GM12801 (cell line): ENCODE data around the gene SYT17.

Experiments used
- CTCF ChIP-seq: IDR thresholded peaks from one replicate; pipeline ENCODE4 v1.5.1; 2011; ENCODE audit warnings: control low read depth; ENCODE audit not compliant: insufficient read length; ENCODE audit errors: extremely low read depth

The SYT17 gene

GRCh38 chr16:19292186-19292585, 124.1 kb downstream of the SYT17 start:
- TF ChIP-seq CTCF = no peak

- no peak for TF ChIP-seq CTCF
Measured at GRCh38 chr16:19294156-19294649, 126.2 kb downstream of the SYT17 start.

- no peak for TF ChIP-seq CTCF
Measured at GRCh38 chr16:19295393-19295792, 127.4 kb downstream of the SYT17 start.

GRCh38 chr16:19297454-19297853, 129.4 kb downstream of the SYT17 start:
- TF ChIP-seq CTCF = no peak

GRCh38 chr16:19299565-19299964, 131.5 kb downstream of the SYT17 start:
- TF ChIP-seq CTCF = no peak

- no peak for TF ChIP-seq CTCF
Measured at GRCh38 chr16:19301931-19302330, 133.9 kb downstream of the SYT17 start.

GRCh38 chr16:19304750-19305149, 136.7 kb downstream of the SYT17 start:
- TF ChIP-seq CTCF = no peak

GRCh38 chr16:19305443-19305842, 137.4 kb downstream of the SYT17 start:
- no peak for TF ChIP-seq CTCF
